ENCODE measurements around the gene VASH2.
A peak's percentile ranks its signal among the peaks of the same experiment; 100 is the strongest.
"Not testable (repeated sequence)": the region's sequence is repeated elsewhere in the genome, so short reads cannot be mapped to it uniquely, and the experiment has no call there.

The VASH2 gene

DNA sequence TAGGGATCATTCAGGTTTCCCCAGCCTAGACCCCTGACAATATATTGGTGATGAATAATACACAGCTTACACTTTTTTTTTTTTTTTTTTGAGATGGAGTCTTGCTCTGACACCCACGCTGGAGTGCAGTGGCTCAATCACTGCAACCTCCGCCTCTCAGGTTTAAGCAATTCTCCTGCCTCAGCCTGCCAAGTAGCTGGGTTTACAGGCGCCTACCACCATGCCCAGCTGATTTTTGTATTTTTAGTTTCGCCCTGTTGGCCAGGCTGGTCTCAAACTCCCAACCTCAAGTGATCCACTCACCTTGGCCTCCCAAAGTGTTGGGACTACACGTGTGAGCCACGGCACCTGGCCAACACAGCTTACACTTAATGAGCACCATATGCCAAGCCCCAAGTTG lies 7.2 kb downstream of the VASH2 start:
- no peak for DNase-seq (ENCODE audit: low read depth)

DNA sequence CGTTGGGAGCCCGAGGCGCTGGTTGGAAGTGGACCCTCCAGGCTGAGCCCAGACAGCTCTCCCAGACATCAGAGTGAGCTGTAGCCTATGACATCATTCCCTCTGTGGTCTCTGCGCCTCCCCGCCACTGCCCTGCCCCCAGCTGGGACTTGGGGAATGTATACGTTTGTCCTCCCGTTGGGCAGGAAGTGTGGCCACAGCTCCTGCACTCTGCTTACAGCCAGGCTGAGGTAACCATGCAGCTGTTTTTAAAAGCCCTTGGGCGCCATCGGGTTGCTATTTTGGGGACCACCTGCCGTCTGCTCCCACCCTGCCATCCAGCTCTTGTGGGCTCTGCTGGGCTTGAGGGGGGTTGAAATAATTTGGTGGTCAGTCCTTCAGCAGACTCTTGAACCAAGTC lies 7.8 kb downstream of the VASH2 start:
- peak; percentile 41 for DNase-seq (ENCODE audit: low read depth)

DNA sequence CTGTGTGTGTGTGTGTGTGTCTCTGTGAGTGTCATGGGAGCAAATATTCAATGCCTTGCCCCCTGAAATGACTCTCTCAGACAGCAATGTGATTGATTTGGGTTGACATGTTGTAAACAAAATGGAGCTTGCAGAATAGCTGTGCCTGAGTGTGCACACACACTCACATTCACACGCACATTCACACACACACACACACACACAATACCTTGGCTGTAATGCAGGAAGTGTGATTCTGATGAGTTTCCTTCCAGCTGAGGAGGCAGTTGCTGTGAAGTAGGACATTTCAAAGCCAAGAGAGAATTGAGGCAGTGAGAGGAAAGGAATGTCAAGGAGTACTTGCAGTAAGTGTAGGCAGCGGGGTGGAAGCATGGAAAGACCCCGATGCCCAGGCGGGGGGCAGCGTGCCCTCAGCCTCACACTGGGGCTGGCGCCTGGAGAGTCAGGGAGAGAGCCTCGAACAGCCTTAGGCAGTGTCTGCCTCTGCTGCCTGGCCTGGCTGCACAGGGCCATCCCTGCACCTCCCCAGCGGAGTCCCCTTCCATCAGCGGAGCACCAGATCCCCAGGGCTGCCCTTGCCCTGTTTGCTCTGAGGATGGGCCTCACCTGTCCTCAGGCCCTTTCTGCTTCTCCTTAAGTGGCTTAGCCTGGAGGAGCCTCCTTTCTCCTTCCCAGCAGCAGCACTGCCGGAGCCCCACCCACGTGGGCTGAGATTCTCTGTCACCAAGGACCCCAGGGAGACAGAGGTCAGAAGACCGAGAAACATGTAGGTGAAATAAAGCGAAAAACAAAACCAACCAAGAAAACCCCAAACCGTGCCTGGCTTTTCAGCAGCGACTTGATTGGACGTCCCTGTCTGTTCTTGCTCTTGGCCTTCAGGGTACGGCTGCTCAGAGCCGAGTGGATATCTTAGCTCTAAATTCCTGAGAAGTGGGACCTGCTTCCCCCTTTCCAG lies 9.2 kb downstream of the VASH2 start:
- no peak for DNase-seq (ENCODE audit: low read depth)

DNA sequence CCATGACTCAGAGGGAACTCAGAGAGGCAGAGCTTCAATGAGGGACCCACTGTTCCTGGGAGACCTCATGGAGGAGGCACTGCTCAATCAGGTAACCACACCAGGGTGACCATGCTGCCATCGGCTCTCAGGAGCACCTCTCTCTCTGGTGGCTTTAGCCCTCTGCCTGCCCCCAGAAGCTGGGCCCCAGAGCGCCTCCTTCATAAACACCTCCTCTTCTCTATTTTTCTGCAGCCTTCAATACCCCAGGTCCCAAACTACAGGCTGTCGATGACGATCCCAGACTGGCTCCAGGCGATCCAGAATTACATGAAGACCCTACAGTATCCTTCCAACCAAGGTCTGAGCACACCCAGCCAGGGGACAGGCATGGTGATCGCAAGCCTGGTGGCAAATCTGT lies 10.6 kb downstream of the VASH2 start:
- DNase-seq (ENCODE audit: low read depth): no peak

DNA sequence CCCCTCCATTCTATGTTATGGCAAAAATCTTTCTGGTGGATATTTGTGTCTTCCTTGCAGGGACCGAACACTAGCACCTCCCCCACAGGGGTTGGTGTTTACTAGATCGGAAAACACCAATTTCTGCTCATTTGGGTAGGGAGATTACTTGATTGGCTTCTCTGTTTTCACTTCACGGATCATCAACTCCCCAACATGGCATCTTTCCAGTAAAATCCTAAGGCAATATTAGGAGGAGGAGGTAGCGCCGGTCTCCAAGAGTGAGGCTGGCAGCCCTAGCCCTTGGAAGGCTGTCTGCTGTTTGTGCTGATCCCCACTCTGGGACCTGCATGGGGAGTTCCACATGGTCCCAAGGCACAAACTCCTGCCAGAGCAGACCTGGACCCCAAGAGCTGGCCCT lies 12.2 kb downstream of the VASH2 start:
- no peak for DNase-seq (ENCODE audit: low read depth)

DNA sequence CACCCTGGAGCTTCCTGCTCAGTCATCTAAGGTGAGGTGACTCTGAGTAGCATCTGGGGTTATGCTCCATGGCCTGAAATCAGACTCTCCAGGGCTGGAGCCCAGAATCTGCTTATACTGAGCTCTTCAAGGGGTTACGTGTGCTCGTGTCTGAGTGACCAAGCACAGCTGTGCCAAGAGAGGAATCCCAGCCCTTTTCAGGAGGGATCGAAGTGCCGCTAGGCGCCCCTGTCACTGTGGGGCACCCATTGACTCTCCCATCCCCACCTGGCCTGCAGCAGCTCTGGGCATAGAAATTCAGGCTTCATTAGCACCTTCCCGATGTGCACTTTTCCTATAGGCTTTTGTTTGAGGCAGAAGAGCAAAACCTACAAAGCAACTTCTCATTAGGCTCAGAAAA lies 13.8 kb downstream of the VASH2 start:
- no peak for DNase-seq (ENCODE audit: low read depth)

DNA sequence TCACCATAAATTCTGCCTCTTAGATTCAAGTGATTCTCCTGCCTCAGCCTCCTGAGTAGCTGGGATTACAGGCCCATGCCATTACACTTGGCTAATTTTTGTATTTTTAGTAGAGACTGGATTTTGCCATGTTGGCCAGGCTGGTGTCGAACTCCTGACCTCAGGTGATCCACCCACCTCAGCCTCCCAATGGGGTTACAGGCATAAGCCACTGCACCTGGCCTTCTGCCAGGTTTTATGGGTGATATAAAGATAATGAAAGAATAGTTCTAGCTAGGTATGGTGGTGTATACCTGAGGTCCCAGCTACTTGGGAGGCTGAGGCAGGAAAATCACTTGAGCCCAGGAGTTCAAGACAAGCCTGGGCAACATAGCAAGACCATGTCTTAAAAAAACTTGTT lies 14.7 kb downstream of the VASH2 start:
- DNase-seq (ENCODE audit: low read depth): not testable (repeated sequence)

DNA sequence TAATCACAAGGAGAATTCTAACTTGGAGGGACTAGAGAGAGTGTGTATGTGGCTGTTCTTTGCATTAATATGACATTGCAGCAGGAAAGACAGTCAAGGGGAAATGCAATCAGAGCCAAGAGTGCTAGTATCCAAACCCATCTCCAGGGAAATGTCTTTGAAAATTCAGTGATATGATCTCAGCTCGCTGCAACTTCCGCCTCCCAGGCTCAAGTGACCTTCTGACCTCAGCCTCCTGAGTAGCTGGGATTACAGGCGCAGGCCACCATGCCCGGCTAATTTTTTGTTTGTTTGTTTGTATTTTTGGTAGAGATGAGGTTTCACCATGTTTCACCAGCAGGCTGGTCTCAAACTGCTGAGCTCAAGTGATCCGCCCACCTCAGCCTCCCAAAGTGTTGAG lies 16.3 kb downstream of the VASH2 start:
- no peak for DNase-seq (ENCODE audit: low read depth)

- DNase-seq (ENCODE audit: low read depth): peak; percentile 81
Measured at GRCh38 chr1:212967801-212968200, 17.5 kb downstream of the VASH2 start.

GRCh38 chr1:212968368-212968863 lies 18.1 kb downstream of the VASH2 start:
- no peak for DNase-seq (ENCODE audit: low read depth)

DNA sequence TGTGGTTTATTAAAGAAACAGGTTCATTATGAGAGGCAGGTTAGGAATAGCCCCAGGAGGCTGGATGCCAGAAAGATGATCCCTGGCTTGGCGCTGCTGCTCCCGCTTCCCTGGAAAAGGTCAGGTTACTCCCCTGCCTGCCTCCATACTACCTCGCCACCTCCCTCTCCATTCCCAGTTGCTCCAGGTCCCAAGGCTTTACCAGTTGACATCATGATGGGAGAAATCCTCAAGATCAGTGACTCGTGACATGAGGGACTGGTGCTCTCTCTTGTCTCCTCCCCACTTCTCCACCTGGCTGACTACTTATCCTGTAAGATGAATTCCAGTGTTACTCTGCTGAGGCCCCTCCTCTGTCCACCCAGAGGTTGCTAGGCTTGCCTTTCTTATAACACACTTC lies 19.7 kb downstream of the VASH2 start:
- no peak for DNase-seq (ENCODE audit: low read depth)

DNA sequence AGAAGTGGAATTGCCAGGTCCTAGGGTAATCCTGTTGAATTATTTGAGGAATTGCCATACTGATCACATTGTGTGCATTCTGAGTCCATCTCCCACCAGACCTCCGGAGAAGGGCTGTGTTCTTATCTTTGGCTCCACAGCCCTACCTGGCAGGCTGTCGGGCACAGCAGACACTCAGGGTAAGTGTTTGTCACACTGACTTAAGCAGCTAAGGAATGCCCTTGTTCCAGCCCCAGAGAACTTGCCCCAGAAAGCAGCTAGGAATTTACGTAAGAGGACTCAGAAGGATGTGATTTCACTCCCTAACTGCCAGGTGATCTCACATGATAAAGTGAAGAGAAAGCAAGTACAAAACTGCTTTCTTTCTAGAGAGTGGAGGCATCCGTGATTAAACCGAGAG lies 21.0 kb downstream of the VASH2 start:
- no peak for DNase-seq (ENCODE audit: low read depth)

GRCh38 chr1:212973426-212973825 lies 23.1 kb downstream of the VASH2 start:
- DNase-seq (ENCODE audit: low read depth): no peak

- DNase-seq (ENCODE audit: low read depth): no peak
Measured at GRCh38 chr1:212973899-212974298, 23.6 kb downstream of the VASH2 start.

DNA sequence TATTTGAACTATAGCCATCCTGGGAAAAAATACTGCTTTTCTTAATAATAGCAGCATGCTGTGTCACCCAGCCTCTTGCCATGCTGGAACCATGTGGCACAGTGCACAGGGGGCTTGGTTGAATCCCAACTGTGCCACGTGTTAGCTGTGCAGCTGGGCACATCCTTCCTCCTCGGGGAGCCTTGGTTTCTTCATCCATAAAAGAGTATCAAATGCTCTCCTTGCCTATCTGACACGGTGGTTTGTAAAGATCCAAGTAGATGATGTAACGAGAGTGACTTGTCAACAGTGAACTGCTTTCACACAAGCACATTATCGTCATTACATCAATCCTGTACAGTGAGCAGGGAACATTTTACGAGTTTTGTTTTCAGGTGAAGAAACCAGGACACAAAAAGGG lies 24.4 kb downstream of the VASH2 start:
- DNase-seq (ENCODE audit: low read depth): no peak

DNA sequence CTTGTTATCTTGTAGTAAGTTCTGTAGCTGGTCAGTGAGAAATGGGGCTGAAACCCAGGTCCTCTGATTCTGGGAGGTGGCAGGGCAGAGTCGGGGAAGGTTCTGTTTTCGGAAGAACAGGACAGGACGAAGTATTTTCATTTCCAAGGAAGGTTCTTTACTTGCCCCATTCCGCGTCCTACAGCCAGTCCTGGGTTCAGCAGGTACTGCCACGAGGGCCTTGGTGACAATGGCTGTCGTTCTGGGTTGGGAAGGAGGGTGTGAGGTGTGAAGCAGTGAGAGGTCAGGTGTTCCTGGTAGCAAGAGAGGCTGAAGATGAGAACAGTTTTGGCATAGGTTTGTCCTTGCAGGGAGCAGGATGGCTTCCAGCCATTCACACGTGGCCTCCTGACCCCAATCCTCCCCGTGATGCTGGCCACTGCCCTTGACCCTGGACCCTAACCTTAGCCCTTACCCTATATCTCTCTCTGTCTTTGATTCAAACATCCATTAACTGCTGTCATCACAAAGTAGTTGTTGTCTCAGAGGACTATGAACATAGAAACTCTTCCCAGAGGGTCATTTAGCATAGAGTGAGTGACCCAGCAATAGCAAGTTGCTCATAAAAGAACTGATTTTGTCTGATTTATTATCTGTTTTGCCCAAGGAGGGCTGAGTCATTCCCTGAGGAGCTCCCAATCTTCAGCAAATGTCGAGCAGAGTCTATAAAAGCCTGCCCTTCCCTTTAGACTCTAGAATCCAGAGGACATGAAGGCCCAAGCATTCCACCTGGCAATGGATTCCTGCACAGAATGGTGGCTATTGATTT lies 25.0 kb downstream of the VASH2 start:
- DNase-seq (ENCODE audit: low read depth): peak; percentile 31

DNA sequence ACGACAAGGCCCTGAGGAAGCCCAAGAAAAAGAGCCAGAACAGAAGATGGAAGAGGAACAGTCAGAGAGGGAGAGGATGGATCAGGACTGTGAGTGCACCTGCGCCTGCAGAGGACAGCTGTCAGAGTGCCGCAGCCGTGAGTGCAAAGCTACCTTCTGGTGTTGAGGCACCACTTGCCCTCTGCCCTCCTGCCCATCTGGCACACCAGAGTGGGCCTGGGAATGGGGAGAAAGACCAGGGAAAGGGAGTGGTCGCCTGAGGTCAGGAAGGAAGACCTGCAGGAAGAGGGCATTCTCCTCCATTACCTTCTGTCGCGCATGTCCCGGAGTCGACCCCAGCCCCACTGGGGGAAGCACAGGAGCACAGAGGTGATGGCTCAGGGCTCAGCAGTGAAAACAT lies 26.2 kb downstream of the VASH2 start:
- no peak for DNase-seq (ENCODE audit: low read depth)

GRCh38 chr1:212977781-212978645 lies 27.7 kb downstream of the VASH2 start:
- DNase-seq (ENCODE audit: low read depth): no peak

DNA sequence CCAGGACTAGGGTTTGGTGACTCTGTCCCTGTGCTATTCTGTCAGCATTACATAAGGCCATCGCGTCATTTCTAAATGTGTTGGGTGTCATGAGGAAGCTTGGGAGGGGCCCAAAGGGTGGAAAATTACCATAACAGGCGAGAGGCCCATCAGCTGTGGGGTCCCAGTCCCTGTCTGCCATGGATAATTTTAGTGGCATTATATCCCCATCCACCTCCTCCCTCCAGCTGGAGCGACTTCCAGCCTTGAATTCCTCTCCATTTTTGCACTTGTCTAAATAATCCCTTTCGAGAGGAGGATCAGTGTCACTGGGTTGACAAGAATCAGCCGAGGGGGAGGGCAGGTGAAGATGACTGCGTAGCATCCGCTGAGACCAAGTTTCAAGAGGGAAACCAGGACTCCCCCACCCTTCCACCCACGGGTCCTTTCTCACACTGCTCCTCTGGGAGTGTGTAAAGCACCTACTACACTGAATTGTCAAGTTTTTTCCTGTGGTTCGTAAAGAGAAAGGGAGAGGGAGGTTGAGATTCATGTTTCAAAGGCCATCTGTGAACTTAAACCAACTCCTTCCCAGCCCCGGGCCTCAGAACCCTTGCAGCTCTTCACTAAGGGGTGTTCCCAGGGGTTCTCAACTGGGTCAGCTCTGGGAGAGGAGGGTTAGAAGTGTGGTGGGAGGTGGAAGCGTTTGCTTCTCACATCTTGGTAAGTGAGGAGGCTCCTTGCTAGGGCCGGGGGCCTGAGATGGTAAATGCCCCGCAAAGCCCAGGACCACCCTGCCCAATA lies 29.2 kb downstream of the VASH2 start:
- DNase-seq (ENCODE audit: low read depth): no peak

GRCh38 chr1:212980123-212980785 lies 29.9 kb downstream of the VASH2 start:
- DNase-seq (ENCODE audit: low read depth): peak; percentile 33
